GM18517 (cell line): Measurements from ENCODE around the gene PCDHA9.
"Not testable (repeated sequence)": the region's sequence is repeated elsewhere in the genome, so short reads cannot be mapped to it uniquely, and the experiment has no call there.

ENCODE experiments used
- ATAC-seq: cut with Tn5 transposase; IDR thresholded peaks from one replicate; pipeline ENCODE4 v1.9.1; 2021; ENCODE audit warnings: mild to moderate bottlenecking, moderate library complexity; ENCODE audit not compliant: unreplicated experiment

Gene PCDHA9, protein sequence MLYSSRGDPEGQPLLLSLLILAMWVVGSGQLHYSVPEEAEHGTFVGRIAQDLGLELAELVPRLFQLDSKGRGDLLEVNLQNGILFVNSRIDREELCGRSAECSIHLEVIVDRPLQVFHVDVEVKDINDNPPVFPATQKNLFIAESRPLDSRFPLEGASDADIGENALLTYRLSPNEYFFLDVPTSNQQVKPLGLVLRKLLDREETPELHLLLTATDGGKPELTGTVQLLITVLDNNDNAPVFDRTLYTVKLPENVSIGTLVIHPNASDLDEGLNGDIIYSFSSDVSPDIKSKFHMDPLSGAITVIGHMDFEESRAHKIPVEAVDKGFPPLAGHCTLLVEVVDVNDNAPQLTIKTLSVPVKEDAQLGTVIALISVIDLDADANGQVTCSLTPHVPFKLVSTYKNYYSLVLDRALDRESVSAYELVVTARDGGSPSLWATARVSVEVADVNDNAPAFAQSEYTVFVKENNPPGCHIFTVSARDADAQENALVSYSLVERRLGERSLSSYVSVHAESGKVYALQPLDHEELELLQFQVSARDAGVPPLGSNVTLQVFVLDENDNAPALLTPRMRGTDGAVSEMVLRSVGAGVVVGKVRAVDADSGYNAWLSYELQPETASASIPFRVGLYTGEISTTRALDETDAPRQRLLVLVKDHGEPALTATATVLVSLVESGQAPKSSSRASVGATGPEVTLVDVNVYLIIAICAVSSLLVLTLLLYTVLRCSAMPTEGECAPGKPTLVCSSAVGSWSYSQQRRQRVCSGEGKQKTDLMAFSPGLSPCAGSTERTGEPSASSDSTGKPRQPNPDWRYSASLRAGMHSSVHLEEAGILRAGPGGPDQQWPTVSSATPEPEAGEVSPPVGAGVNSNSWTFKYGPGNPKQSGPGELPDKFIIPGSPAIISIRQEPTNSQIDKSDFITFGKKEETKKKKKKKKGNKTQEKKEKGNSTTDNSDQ

GRCh38 chr5:140848139-140849102, at the start of gene PCDHA9:
TSS of gene PCDHA9 (plus strand) at chr5:140848382. CDS start at chr5:140848496, 114 bp downstream.
- not testable (repeated sequence) for ATAC-seq

- no peak for ATAC-seq
Measured at GRCh38 chr5:140800816-140801493, 47.2 kb upstream of the PCDHA9 start, which contains the start of gene PCDHA3. TSS of gene PCDHA3 (plus strand) at chr5:140801057.

DNA sequence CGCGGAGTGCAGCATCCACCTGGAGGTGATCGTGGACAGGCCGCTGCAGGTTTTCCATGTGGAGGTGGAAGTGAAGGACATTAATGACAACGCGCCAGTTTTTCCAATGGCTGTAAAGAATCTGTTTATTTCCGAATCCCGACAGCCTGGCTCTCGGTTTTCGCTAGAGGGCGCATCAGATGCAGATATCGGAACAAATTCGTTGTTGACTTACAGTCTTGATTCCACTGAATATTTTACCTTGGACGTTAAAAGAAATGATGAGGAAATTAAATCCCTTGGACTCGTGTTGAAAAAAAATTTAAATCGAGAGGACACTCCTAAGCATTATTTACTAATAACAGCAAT, 46.7 kb upstream of the PCDHA9 start:
- ATAC-seq = no peak

GRCh38 chr5:140802381-140802780, 45.8 kb upstream of the PCDHA9 start:
- ATAC-seq = not testable (repeated sequence)

GRCh38 chr5:140802781-140803271, 45.4 kb upstream of the PCDHA9 start:
- ATAC-seq = no peak

DNA sequence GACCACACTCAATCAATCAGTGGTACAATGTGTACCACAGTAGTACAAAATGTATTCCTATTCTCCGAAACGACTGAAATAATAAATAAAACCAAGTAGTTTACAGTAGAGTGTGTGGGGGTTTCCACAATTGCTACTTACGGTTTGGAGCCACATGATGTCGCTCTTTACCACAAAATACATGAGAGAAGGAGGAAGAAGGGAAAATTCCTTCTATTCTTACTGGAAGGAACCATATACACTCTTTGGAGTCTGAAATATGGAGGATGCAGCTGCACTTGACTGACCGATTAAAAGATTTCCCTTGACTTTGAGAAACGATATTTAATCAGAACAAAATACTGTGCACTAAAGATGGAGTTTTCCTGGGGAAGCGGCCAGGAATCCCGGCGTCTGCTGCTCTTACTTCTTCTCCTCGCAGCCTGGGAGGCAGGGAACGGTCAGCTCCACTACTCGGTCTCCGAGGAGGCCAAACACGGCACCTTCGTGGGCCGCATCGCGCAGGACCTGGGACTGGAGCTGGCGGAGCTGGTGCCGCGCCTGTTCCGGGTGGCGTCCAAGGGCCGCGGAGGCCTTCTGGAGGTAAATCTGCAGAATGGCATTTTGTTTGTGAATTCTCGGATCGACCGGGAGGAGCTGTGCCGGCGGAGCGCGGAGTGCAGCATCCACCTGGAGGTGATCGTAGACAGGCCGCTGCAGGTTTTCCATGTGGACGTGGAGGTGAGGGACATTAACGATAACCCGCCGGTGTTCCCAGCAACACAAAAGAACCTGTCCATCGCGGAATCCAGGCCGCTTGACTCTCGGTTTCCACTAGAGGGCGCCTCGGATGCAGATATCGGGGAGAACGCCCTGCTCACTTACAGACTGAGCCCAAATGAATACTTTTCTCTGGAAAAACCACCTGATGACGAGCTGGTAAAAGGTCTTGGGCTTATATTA, 41.1 kb upstream of the PCDHA9 start, which contains the start of gene PCDHA4:
Gene PCDHA4, plus strand, starts transcription at position 235 of the 942 bp plus-strand sequence.
- no peak for ATAC-seq

DNA sequence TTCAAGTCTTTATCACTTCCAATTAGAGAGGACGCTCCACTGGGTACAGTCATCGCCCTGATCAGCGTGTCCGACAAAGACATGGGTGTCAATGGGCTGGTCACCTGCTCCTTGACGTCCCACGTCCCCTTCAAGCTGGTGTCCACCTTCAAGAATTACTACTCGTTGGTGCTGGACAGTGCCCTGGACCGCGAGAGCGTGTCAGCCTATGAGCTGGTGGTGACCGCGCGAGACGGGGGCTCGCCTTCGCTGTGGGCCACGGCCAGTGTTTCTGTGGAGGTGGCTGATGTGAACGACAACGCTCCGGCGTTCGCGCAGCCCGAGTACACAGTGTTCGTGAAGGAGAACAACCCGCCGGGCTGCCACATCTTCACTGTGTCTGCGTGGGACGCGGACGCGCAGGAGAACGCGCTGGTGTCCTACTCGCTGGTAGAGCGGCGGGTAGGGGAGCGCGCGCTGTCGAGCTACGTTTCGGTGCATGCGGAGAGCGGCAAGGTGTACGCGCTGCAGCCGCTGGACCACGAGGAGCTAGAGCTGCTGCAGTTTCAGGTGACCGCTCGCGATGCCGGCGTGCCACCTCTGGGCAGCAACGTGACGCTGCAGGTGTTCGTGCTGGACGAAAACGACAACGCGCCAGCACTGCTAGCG, 39.8 kb upstream of the PCDHA9 start:
- ATAC-seq = not testable (repeated sequence)

DNA sequence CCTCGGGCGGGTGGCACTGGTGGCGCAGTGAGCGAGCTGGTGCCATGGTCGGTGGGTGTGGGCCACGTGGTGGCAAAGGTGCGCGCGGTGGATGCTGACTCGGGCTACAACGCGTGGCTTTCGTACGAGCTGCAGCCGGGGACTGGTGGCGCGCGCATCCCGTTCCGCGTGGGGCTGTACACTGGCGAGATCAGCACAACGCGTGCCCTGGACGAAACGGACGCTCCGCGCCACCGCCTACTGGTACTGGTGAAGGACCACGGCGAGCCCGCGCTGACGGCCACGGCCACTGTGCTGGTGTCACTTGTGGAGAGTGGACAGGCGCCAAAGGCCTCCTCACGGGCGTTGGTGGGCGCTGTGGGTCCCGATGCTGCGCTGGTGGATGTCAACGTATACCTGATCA, 39.3 kb upstream of the PCDHA9 start:
- ATAC-seq = no peak

GRCh38 chr5:140821375-140822280, 26.6 kb upstream of the PCDHA9 start, which contains the start of gene PCDHA5:
TSS of gene PCDHA5 (plus strand) at chr5:140821613.
- ATAC-seq = no peak

GRCh38 chr5:140822281-140822629, 25.9 kb upstream of the PCDHA9 start:
- no peak for ATAC-seq

DNA sequence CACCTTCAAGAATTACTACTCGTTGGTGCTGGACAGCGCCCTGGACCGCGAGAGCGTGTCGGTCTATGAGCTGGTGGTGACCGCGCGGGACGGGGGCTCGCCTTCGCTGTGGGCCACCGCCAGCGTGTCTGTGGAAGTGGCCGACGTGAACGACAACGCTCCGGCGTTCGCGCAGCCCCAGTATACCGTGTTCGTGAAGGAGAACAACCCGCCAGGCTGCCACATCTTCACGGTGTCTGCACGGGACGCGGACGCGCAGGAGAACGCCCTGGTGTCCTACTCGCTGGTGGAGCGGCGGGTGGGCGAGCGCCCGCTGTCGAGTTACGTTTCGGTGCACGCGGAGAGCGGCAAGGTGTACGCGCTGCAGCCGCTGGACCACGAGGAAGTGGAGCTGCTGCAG, 25.2 kb upstream of the PCDHA9 start:
- not testable (repeated sequence) for ATAC-seq

- no peak for ATAC-seq
Measured at GRCh38 chr5:140823475-140823874, 24.7 kb upstream of the PCDHA9 start.

DNA sequence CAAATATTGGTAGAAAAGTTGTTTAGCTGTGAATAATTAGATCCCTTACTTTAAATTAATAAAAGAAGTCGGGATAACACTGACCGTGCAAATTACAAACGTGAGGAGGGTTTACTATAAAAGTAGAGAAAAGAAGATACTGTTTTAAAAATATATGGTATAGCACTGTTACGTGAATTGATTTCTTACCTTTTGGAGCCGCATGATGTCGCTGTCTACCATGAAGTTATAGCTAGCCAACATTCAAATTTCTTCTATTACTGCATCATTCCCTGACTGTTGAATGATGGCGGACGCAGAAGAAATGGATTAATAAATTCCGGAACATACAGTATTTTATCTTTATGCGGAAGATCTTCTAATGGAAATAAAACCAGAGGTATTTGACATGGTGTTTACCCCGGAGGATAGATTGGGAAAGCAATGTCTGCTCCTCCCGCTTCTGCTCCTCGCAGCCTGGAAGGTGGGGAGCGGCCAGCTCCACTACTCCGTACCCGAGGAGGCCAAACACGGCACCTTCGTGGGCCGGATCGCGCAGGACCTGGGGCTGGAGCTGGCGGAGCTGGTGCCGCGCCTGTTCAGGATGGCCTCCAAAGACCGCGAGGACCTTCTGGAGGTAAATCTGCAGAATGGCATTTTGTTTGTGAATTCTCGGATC, 20.3 kb upstream of the PCDHA9 start, which contains the start of gene PCDHA6:
Gene PCDHA6, plus strand, starts transcription at position 257 of the 658 bp plus-strand sequence. Its CDS starts 132 bp downstream, at position 389.
- ATAC-seq = no peak

DNA sequence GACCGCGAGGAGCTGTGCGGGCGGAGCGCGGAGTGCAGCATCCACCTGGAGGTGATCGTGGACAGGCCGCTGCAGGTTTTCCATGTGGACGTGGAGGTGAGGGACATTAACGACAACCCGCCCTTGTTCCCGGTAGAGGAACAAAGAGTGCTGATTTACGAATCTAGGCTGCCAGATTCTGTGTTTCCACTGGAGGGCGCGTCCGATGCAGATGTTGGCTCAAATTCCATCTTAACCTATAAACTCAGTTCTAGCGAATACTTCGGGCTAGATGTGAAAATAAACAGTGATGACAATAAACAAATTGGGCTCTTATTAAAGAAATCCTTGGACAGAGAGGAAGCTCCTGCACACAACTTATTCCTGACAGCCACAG, 19.8 kb upstream of the PCDHA9 start:
- ATAC-seq = no peak

GRCh38 chr5:140829511-140830501, 18.4 kb upstream of the PCDHA9 start:
- ATAC-seq = not testable (repeated sequence)
